ENCODE data around the gene APOO.

The APOO gene

DNA sequence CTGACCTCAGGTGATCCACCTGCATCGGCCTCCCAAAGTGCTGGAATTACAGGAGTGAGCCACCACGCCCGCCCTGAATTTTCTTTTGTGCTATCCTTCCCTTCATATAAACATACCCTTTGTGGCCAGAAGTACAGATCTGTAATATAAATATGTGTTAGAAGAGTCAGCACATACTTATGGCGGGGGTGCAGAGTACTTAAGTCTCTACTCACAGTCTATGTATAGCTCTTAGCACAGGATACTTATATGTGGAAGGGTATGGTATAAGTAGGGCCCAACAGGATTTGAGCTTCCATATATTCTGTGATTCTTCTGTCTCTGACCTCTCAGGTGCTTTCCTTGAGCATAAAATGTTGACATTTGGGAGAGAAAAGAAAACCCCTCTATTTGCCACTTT, 18.3 kb upstream of the APOO start:
- no peaks in the 10 kb centered on the region for H3K27me3 ChIP-seq (ENCODE audit: control insufficient read depth, insufficient read depth, low read length)
- TF ChIP-seq, protein P1, sequence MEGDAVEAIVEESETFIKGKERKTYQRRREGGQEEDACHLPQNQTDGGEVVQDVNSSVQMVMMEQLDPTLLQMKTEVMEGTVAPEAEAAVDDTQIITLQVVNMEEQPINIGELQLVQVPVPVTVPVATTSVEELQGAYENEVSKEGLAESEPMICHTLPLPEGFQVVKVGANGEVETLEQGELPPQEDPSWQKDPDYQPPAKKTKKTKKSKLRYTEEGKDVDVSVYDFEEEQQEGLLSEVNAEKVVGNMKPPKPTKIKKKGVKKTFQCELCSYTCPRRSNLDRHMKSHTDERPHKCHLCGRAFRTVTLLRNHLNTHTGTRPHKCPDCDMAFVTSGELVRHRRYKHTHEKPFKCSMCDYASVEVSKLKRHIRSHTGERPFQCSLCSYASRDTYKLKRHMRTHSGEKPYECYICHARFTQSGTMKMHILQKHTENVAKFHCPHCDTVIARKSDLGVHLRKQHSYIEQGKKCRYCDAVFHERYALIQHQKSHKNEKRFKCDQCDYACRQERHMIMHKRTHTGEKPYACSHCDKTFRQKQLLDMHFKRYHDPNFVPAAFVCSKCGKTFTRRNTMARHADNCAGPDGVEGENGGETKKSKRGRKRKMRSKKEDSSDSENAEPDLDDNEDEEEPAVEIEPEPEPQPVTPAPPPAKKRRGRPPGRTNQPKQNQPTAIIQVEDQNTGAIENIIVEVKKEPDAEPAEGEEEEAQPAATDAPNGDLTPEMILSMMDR (IDR thresholded peaks at IDR 0.05): no peak
- H3K9me3 ChIP-seq (ENCODE audit: control insufficient read depth, low read length): no peaks in the 10 kb centered on the region
- H3K36me3 ChIP-seq (ENCODE audit: control insufficient read depth, insufficient read depth, low read length): no peaks in the 10 kb centered on the region
- H3K4me3 ChIP-seq (ENCODE audit: low read depth, low read length): no peak overlapping the region
- H3K79me2 ChIP-seq: no peaks in the 10 kb centered on the region
- no peak overlapping the region for H3K27ac ChIP-seq
- H2AFZ ChIP-seq: no peak overlapping the region
- H3K4me1 ChIP-seq: no peaks in the 10 kb centered on the region
- no peak overlapping the region for H3K4me2 ChIP-seq (ENCODE audit: low read length)
- H3K9ac ChIP-seq: no peak overlapping the region

- TF ChIP-seq, protein P1 (IDR thresholded peaks at IDR 0.05): no peak
- H3K4me1 ChIP-seq: no peaks in the 10 kb centered on the region
- H3K4me2 ChIP-seq (ENCODE audit: low read length): no peak overlapping the region
- H3K4me3 ChIP-seq (ENCODE audit: low read depth, low read length): no peak overlapping the region
- H3K27me3 ChIP-seq (ENCODE audit: control insufficient read depth, insufficient read depth, low read length): no peaks in the 10 kb centered on the region
- no peaks in the 10 kb centered on the region for H3K9me3 ChIP-seq (ENCODE audit: control insufficient read depth, low read length)
- H3K9ac ChIP-seq: no peak overlapping the region
- H2AFZ ChIP-seq: no peak overlapping the region
- no peak overlapping the region for H3K27ac ChIP-seq
- H3K79me2 ChIP-seq: no peaks in the 10 kb centered on the region
- no peaks in the 10 kb centered on the region for H3K36me3 ChIP-seq (ENCODE audit: control insufficient read depth, insufficient read depth, low read length)
Observed at GRCh38 chrX:23919706-23920320, 12.1 kb upstream of the APOO start.

DNA sequence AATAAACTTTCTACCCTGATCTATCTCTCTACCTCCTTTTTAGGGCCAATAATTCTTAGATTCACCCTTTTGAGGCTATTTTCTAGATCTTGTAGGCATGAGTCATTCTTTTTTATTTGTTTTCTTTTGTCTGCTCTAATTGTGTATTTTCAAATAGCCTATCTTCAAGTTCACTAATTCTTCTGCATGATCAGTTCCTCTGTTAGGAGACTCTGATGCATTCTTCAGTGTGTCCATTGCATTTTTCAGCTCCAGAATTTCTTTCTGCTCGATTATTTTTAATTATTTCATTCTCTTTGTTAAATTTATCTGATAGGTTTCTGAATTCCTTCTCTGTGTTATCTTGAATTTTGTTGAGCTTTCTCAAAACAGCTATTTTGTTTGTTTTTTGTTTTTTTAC, 11.4 kb upstream of the APOO start:
- H3K27ac ChIP-seq: no peak overlapping the region
- no peaks in the 10 kb centered on the region for H3K9me3 ChIP-seq (ENCODE audit: control insufficient read depth, low read length)
- H3K36me3 ChIP-seq (ENCODE audit: control insufficient read depth, insufficient read depth, low read length): no peaks in the 10 kb centered on the region
- H3K9ac ChIP-seq: no peak overlapping the region
- no peak overlapping the region for H3K4me3 ChIP-seq (ENCODE audit: low read depth, low read length)
- H3K79me2 ChIP-seq: no peaks in the 10 kb centered on the region
- TF ChIP-seq, protein P1 (IDR thresholded peaks at IDR 0.05): no peak
- no peaks in the 10 kb centered on the region for H3K4me1 ChIP-seq
- H3K27me3 ChIP-seq (ENCODE audit: control insufficient read depth, insufficient read depth, low read length): no peaks in the 10 kb centered on the region
- no peak overlapping the region for H2AFZ ChIP-seq
- H3K4me2 ChIP-seq (ENCODE audit: low read length): no peak overlapping the region

DNA sequence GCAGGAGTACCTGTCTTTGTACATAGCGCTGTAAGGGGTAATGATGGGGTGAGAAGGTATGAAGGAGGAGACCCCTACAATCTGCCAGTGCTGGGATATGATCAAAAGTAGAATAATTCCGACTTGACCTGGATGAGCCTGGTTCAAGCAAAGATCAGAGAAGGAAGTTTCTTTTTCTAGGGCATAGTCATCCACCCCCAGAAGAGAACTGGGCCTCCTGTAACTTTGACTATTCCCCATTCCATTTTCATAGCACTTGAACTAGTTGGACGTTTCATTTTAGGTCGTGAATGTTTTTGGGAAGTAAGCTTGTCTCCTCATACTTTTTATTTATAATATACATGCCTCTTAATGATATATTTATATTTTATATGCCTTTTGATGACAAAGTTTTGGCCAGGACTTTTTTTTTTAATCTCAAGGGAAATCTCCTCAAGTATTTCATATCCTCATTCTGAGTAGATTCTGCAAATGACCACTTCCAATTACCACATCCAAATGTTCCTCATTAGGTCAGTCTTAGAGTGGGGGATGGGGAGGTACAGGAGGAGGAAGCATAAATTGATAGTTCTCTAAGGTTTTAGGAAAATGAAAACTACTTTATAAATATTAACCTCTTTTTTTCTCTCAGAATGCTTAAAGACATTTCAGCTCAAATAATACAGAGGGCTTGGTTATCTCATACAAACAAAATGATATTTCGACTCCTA, 3.5 kb upstream of the APOO start:
- no peak overlapping the region for H3K4me2 ChIP-seq (ENCODE audit: low read length)
- H3K79me2 ChIP-seq: no peaks in the 10 kb centered on the region
- TF ChIP-seq, protein P1 (IDR thresholded peaks at IDR 0.05): no peak
- no peak overlapping the region for H3K27ac ChIP-seq
- no peak overlapping the region for H2AFZ ChIP-seq
- no peak overlapping the region for H3K9ac ChIP-seq
- H3K4me1 ChIP-seq: peaks cover 3% of the 10 kb centered on the region
- no peaks in the 10 kb centered on the region for H3K27me3 ChIP-seq (ENCODE audit: control insufficient read depth, insufficient read depth, low read length)
- H3K36me3 ChIP-seq (ENCODE audit: control insufficient read depth, insufficient read depth, low read length): no peaks in the 10 kb centered on the region
- H3K9me3 ChIP-seq (ENCODE audit: control insufficient read depth, low read length): no peaks in the 10 kb centered on the region
- no peak overlapping the region for H3K4me3 ChIP-seq (ENCODE audit: low read depth, low read length)
